ENCODE results near the gene SAMD8.
"Not testable (repeated sequence)": the region's sequence is repeated elsewhere in the genome, so short reads cannot be mapped to it uniquely, and the experiment has no call there.

The SAMD8 gene

GRCh38 chr10:75146780-75147179, 35.3 kb downstream of the SAMD8 start:
- DNase-seq = no peak

- DNase-seq = no peak
These were observed 39.2 kb downstream of the SAMD8 start for GRCh38 chr10:75150656-75151055.

GRCh38 chr10:75159519-75159918, 48.1 kb downstream of the SAMD8 start:
- DNase-seq = no peak

GRCh38 chr10:75165684-75166622, 54.5 kb downstream of the SAMD8 start:
- DNase-seq = no peak

GRCh38 chr10:75166623-75166972, 55.1 kb downstream of the SAMD8 start:
- no peak for DNase-seq

GRCh38 chr10:75168275-75168674, 56.8 kb downstream of the SAMD8 start:
- no peak for DNase-seq

- no peak for DNase-seq
These were observed 58.8 kb downstream of the SAMD8 start for GRCh38 chr10:75170215-75170614.

GRCh38 chr10:75175046-75175445, 63.6 kb downstream of the SAMD8 start:
- DNase-seq = no peak

GRCh38 chr10:75176046-75176445, 64.6 kb downstream of the SAMD8 start:
- no peak for DNase-seq

GRCh38 chr10:75176736-75177135, 65.3 kb downstream of the SAMD8 start:
- no peak for DNase-seq

- no peak for DNase-seq
These were observed 68.3 kb downstream of the SAMD8 start for GRCh38 chr10:75179657-75180177.

GRCh38 chr10:75180592-75180991, 69.1 kb downstream of the SAMD8 start:
- DNase-seq = no peak

GRCh38 chr10:75181073-75181472, 69.6 kb downstream of the SAMD8 start:
- no peak for DNase-seq

GRCh38 chr10:75186310-75186709, 74.9 kb downstream of the SAMD8 start:
- no peak for DNase-seq

- peak; percentile 64 for DNase-seq
These were observed 76.5 kb downstream of the SAMD8 start for GRCh38 chr10:75187961-75188426.

GRCh38 chr10:75188522-75188921, 77.1 kb downstream of the SAMD8 start:
- not testable (repeated sequence) for DNase-seq

GRCh38 chr10:75189266-75190096, 78.0 kb downstream of the SAMD8 start:
- DNase-seq = no peak

GRCh38 chr10:75191821-75192568, 80.5 kb downstream of the SAMD8 start:
- DNase-seq = no peak

GRCh38 chr10:75194625-75195024, 83.2 kb downstream of the SAMD8 start:
- DNase-seq = not testable (repeated sequence)

- no peak for DNase-seq
These were observed 83.7 kb downstream of the SAMD8 start for GRCh38 chr10:75195035-75195763.

GRCh38 chr10:75197066-75197465, 85.6 kb downstream of the SAMD8 start:
- DNase-seq = no peak

- no peak for DNase-seq
These were observed 86.5 kb downstream of the SAMD8 start for GRCh38 chr10:75197906-75198305.
